ENCODE results near the gene FER1L5.
A peak's percentile ranks its signal among the peaks of the same experiment; 100 is the strongest.

The FER1L5 gene

GRCh38 chr2:96617012-96617411 lies 25.6 kb upstream of the FER1L5 start:
- Histone ChIP-seq H3K9ac (ENCODE audit: low read length) (no peak overlapping the region), H3K9me3 (ENCODE audit: control insufficient read depth, low read length) (no peaks in the 10 kb centered on the region), H3K36me3 (ENCODE audit: control insufficient read depth, insufficient read depth, low read length) (no peaks in the 10 kb centered on the region), H3K27me3 (ENCODE audit: control insufficient read depth, insufficient read depth, low read length) (no peaks in the 10 kb centered on the region), H3K4me3 (ENCODE audit: low read length) (no peak overlapping the region), H3K4me1 (ENCODE audit: control insufficient read depth, insufficient read depth, low read length) (no peaks in the 10 kb centered on the region)

GRCh38 chr2:96618596-96619283 lies 23.8 kb upstream of the FER1L5 start:
- no peaks in the 10 kb centered on the region for H3K27me3 ChIP-seq (ENCODE audit: control insufficient read depth, insufficient read depth, low read length)
- H3K9ac ChIP-seq (ENCODE audit: low read length): no peak overlapping the region
- H3K4me3 ChIP-seq (ENCODE audit: low read length): no peak overlapping the region
- no peaks in the 10 kb centered on the region for H3K36me3 ChIP-seq (ENCODE audit: control insufficient read depth, insufficient read depth, low read length)
- no peaks in the 10 kb centered on the region for H3K9me3 ChIP-seq (ENCODE audit: control insufficient read depth, low read length)
- no peaks in the 10 kb centered on the region for H3K4me1 ChIP-seq (ENCODE audit: control insufficient read depth, insufficient read depth, low read length)

GRCh38 chr2:96622544-96622943 lies 20.0 kb upstream of the FER1L5 start:
- Histone ChIP-seq H3K4me1 (ENCODE audit: control insufficient read depth, insufficient read depth, low read length) (peaks cover 5% of the 10 kb centered on the region), H3K4me3 (ENCODE audit: low read length) (no peak overlapping the region), H3K27me3 (ENCODE audit: control insufficient read depth, insufficient read depth, low read length) (no peaks in the 10 kb centered on the region), H3K9ac (ENCODE audit: low read length) (no peak overlapping the region), H3K9me3 (ENCODE audit: control insufficient read depth, low read length) (no peaks in the 10 kb centered on the region), H3K36me3 (ENCODE audit: control insufficient read depth, insufficient read depth, low read length) (no peaks in the 10 kb centered on the region)

- Histone ChIP-seq H3K9me3 (ENCODE audit: control insufficient read depth, low read length) (no peaks in the 10 kb centered on the region), H3K4me3 (ENCODE audit: low read length) (no peak overlapping the region), H3K4me1 (ENCODE audit: control insufficient read depth, insufficient read depth, low read length) (peaks cover 5% of the 10 kb centered on the region), H3K27me3 (ENCODE audit: control insufficient read depth, insufficient read depth, low read length) (no peaks in the 10 kb centered on the region), H3K36me3 (ENCODE audit: control insufficient read depth, insufficient read depth, low read length) (no peaks in the 10 kb centered on the region), H3K9ac (ENCODE audit: low read length) (no peak overlapping the region)
Observed at GRCh38 chr2:96623116-96623515, 19.4 kb upstream of the FER1L5 start.

GRCh38 chr2:96625571-96626552 lies 16.7 kb upstream of the FER1L5 start:
- Histone ChIP-seq H3K9me3 (ENCODE audit: control insufficient read depth, low read length) (no peaks in the 10 kb centered on the region), H3K9ac (ENCODE audit: low read length) (no peak overlapping the region), H3K36me3 (ENCODE audit: control insufficient read depth, insufficient read depth, low read length) (peaks cover 1% of the 10 kb centered on the region), H3K4me3 (ENCODE audit: low read length) (no peak overlapping the region), H3K27me3 (ENCODE audit: control insufficient read depth, insufficient read depth, low read length) (no peaks in the 10 kb centered on the region), H3K4me1 (ENCODE audit: control insufficient read depth, insufficient read depth, low read length) (peaks cover 5% of the 10 kb centered on the region)

- Histone ChIP-seq H3K27me3 (ENCODE audit: control insufficient read depth, insufficient read depth, low read length) (no peaks in the 10 kb centered on the region), H3K4me1 (ENCODE audit: control insufficient read depth, insufficient read depth, low read length) (peaks cover 5% of the 10 kb centered on the region), H3K9me3 (ENCODE audit: control insufficient read depth, low read length) (no peaks in the 10 kb centered on the region), H3K9ac (ENCODE audit: low read length) (no peak overlapping the region), H3K4me3 (ENCODE audit: low read length) (no peak overlapping the region), H3K36me3 (ENCODE audit: control insufficient read depth, insufficient read depth, low read length) (peaks cover 4% of the 10 kb centered on the region)
Observed at GRCh38 chr2:96626553-96626942, 16.0 kb upstream of the FER1L5 start.

GRCh38 chr2:96631804-96632435 lies 10.6 kb upstream of the FER1L5 start:
- H3K4me1 ChIP-seq (ENCODE audit: control insufficient read depth, insufficient read depth, low read length): peaks cover 7% of the 10 kb centered on the region
- H3K27me3 ChIP-seq (ENCODE audit: control insufficient read depth, insufficient read depth, low read length): no peaks in the 10 kb centered on the region
- no peak overlapping the region for H3K4me3 ChIP-seq (ENCODE audit: low read length)
- H3K9ac ChIP-seq (ENCODE audit: low read length): no peak overlapping the region
- H3K9me3 ChIP-seq (ENCODE audit: control insufficient read depth, low read length): no peaks in the 10 kb centered on the region
- peaks cover 4% of the 10 kb centered on the region for H3K36me3 ChIP-seq (ENCODE audit: control insufficient read depth, insufficient read depth, low read length)

GRCh38 chr2:96633641-96634040 lies 8.9 kb upstream of the FER1L5 start:
- no peaks in the 10 kb centered on the region for H3K27me3 ChIP-seq (ENCODE audit: control insufficient read depth, insufficient read depth, low read length)
- H3K9ac ChIP-seq (ENCODE audit: low read length): no peak overlapping the region
- peaks cover 11% of the 10 kb centered on the region for H3K4me1 ChIP-seq (ENCODE audit: control insufficient read depth, insufficient read depth, low read length)
- peaks cover 4% of the 10 kb centered on the region for H3K36me3 ChIP-seq (ENCODE audit: control insufficient read depth, insufficient read depth, low read length)
- H3K9me3 ChIP-seq (ENCODE audit: control insufficient read depth, low read length): no peaks in the 10 kb centered on the region
- no peak overlapping the region for H3K4me3 ChIP-seq (ENCODE audit: low read length)

GRCh38 chr2:96636551-96637171 lies 5.9 kb upstream of the FER1L5 start:
- Histone ChIP-seq H3K4me3 (ENCODE audit: low read length) (peak overlapping the region; percentile 82), H3K9ac (ENCODE audit: low read length) (peak overlapping the region; percentile 96), H3K9me3 (ENCODE audit: control insufficient read depth, low read length) (no peaks in the 10 kb centered on the region), H3K4me1 (ENCODE audit: control insufficient read depth, insufficient read depth, low read length) (peaks cover 11% of the 10 kb centered on the region), H3K27me3 (ENCODE audit: control insufficient read depth, insufficient read depth, low read length) (no peaks in the 10 kb centered on the region), H3K36me3 (ENCODE audit: control insufficient read depth, insufficient read depth, low read length) (no peaks in the 10 kb centered on the region)

GRCh38 chr2:96637385-96638143 lies 5.0 kb upstream of the FER1L5 start:
- H3K4me3 ChIP-seq (ENCODE audit: low read length): peak overlapping the region; percentile 82
- H3K36me3 ChIP-seq (ENCODE audit: control insufficient read depth, insufficient read depth, low read length): no peaks in the 10 kb centered on the region
- peaks cover 11% of the 10 kb centered on the region for H3K4me1 ChIP-seq (ENCODE audit: control insufficient read depth, insufficient read depth, low read length)
- no peaks in the 10 kb centered on the region for H3K9me3 ChIP-seq (ENCODE audit: control insufficient read depth, low read length)
- H3K9ac ChIP-seq (ENCODE audit: low read length): peak overlapping the region; percentile 96
- no peaks in the 10 kb centered on the region for H3K27me3 ChIP-seq (ENCODE audit: control insufficient read depth, insufficient read depth, low read length)

Measured in mucosa of stomach (tissue), 1 donor.